Measurements from ENCODE around the gene HOXB9.

The HOXB9 gene

GRCh38 chr17:48623583-48623982 lies 2.6 kb downstream of the HOXB9 start:
- intact Hi-C loops (cut with micrococcal nuclease), result no loop called here
- Mint-ChIP-seq H3K27ac (no peak overlapping the region), H3K4me3 (no peak overlapping the region)

GRCh38 chr17:48622857-48623256 lies 3.3 kb downstream of the HOXB9 start:
- Mint-ChIP-seq H3K4me3 (no peak overlapping the region), H3K27me3 (peaks cover 99% of the 10 kb centered on the region), H3K4me1 (ENCODE audit: low read depth) (peaks cover 7% of the 10 kb centered on the region), H3K27ac (no peak overlapping the region), H3K36me3 (ENCODE audit: low read depth) (no peaks in the 10 kb centered on the region), H3K9me3 (no peaks in the 10 kb centered on the region)
- intact Hi-C loops (cut with micrococcal nuclease), result no loop called here

More at GRCh38 chr17:48623583-48623982, 2.6 kb downstream of the HOXB9 start:
- peaks cover 7% of the 10 kb centered on the region for H3K4me1 Mint-ChIP-seq (ENCODE audit: low read depth)
- peaks cover 99% of the 10 kb centered on the region for H3K27me3 Mint-ChIP-seq
- H3K9me3 Mint-ChIP-seq, result no peaks in the 10 kb centered on the region
- no peaks in the 10 kb centered on the region for H3K36me3 Mint-ChIP-seq (ENCODE audit: low read depth)

- no peak overlapping the region for H3K27ac Mint-ChIP-seq
- H3K9me3 Mint-ChIP-seq, result no peaks in the 10 kb centered on the region
- intact Hi-C loops (cut with micrococcal nuclease), result no loop called here
Observed at GRCh38 chr17:48621410-48622392, 4.5 kb downstream of the HOXB9 start.

GRCh38 chr17:48620461-48621139 lies 5.6 kb downstream of the HOXB9 start:
- no peaks in the 10 kb centered on the region for H3K36me3 Mint-ChIP-seq (ENCODE audit: low read depth)
- H3K4me3 Mint-ChIP-seq, result no peak overlapping the region
- peaks cover 100% of the 10 kb centered on the region for H3K27me3 Mint-ChIP-seq
- H3K9me3 Mint-ChIP-seq, result no peaks in the 10 kb centered on the region
- intact Hi-C loops (cut with micrococcal nuclease), result no loop called here
- H3K27ac Mint-ChIP-seq, result no peak overlapping the region
- H3K4me1 Mint-ChIP-seq (ENCODE audit: low read depth), result peaks cover 4% of the 10 kb centered on the region

More at GRCh38 chr17:48621410-48622392, 4.5 kb downstream of the HOXB9 start:
- H3K4me3 Mint-ChIP-seq, result no peak overlapping the region
- no peaks in the 10 kb centered on the region for H3K36me3 Mint-ChIP-seq (ENCODE audit: low read depth)
- H3K4me1 Mint-ChIP-seq (ENCODE audit: low read depth), result peaks cover 7% of the 10 kb centered on the region
- peaks cover 99% of the 10 kb centered on the region for H3K27me3 Mint-ChIP-seq

GRCh38 chr17:48619826-48620449 lies 6.2 kb downstream of the HOXB9 start:
- no peak overlapping the region for H3K4me3 Mint-ChIP-seq
- no peaks in the 10 kb centered on the region for H3K36me3 Mint-ChIP-seq (ENCODE audit: low read depth)
- H3K27ac Mint-ChIP-seq, result no peak overlapping the region
- peaks cover 100% of the 10 kb centered on the region for H3K27me3 Mint-ChIP-seq
- H3K4me1 Mint-ChIP-seq (ENCODE audit: low read depth), result peaks cover 3% of the 10 kb centered on the region
- intact Hi-C loops (cut with micrococcal nuclease), result loop anchor here (2.0 to 10.0 kb wide), 2 partner anchors 313 to 595 kb away; no protein-coding TSS in a partner anchor
- H3K9me3 Mint-ChIP-seq, result no peaks in the 10 kb centered on the region

GRCh38 chr17:48618256-48618896 lies 7.8 kb downstream of the HOXB9 start:
- Mint-ChIP-seq H3K27me3 (peaks cover 99% of the 10 kb centered on the region), H3K9me3 (no peaks in the 10 kb centered on the region), H3K27ac (no peak overlapping the region), H3K4me3 (no peak overlapping the region), H3K4me1 (ENCODE audit: low read depth) (peaks cover 16% of the 10 kb centered on the region), H3K36me3 (ENCODE audit: low read depth) (no peaks in the 10 kb centered on the region)
- intact Hi-C loops (cut with micrococcal nuclease), result loop anchor here (1.0 to 10.0 kb wide), 3 partner anchors 282 to 594 kb away; no protein-coding TSS in a partner anchor

GRCh38 chr17:48617471-48618255 lies 8.5 kb downstream of the HOXB9 start:
- Mint-ChIP-seq H3K36me3 (ENCODE audit: low read depth) (no peaks in the 10 kb centered on the region), H3K9me3 (no peaks in the 10 kb centered on the region), H3K27ac (no peak overlapping the region), H3K4me1 (ENCODE audit: low read depth) (peaks cover 23% of the 10 kb centered on the region), H3K27me3 (peaks cover 97% of the 10 kb centered on the region), H3K4me3 (no peak overlapping the region)
- intact Hi-C loops (cut with micrococcal nuclease), result loop anchor here (1.0 to 10.0 kb wide), 3 partner anchors 281 to 593 kb away; no protein-coding TSS in a partner anchor

- Mint-ChIP-seq H3K27me3 (peaks cover 97% of the 10 kb centered on the region), H3K27ac (no peak overlapping the region), H3K9me3 (no peaks in the 10 kb centered on the region), H3K4me1 (ENCODE audit: low read depth) (peaks cover 31% of the 10 kb centered on the region), H3K36me3 (ENCODE audit: low read depth) (no peaks in the 10 kb centered on the region), H3K4me3 (no peak overlapping the region)
- intact Hi-C loops (cut with micrococcal nuclease), result loop anchor here (10.0 kb wide), 1 partner anchor 592 kb away; no protein-coding TSS in a partner anchor
Observed at GRCh38 chr17:48616717-48617470, 9.3 kb downstream of the HOXB9 start.

GRCh38 chr17:48615963-48616716 lies 10.0 kb downstream of the HOXB9 start:
- intact Hi-C loops (cut with micrococcal nuclease), result loop anchor here (10.0 kb wide), 1 partner anchor 591 kb away; no protein-coding TSS in a partner anchor
- Mint-ChIP-seq H3K36me3 (ENCODE audit: low read depth) (no peaks in the 10 kb centered on the region), H3K4me3 (no peak overlapping the region), H3K27me3 (peaks cover 97% of the 10 kb centered on the region), H3K4me1 (ENCODE audit: low read depth) (peaks cover 38% of the 10 kb centered on the region), H3K9me3 (no peaks in the 10 kb centered on the region), H3K27ac (no peak overlapping the region)

- Mint-ChIP-seq H3K9me3 (no peaks in the 10 kb centered on the region), H3K27me3 (peaks cover 97% of the 10 kb centered on the region), H3K36me3 (ENCODE audit: low read depth) (no peaks in the 10 kb centered on the region), H3K4me1 (ENCODE audit: low read depth) (peaks cover 42% of the 10 kb centered on the region), H3K27ac (no peak within 1 kb of the TSS), H3K4me3 (no peak within 1 kb of the TSS)
- intact Hi-C loops (cut with micrococcal nuclease), result loop anchor here (10.0 kb wide), 1 partner anchor 591 kb away; no protein-coding TSS in a partner anchor
Observed at GRCh38 chr17:48615047-48615962, 10.9 kb downstream of the HOXB9 start, which contains the start of gene HOXB8. HOXB8 (minus strand) TSS chr17:48615292; CDS start chr17:48614704, 588 bp downstream.
